Activated naive CD4-positive, alpha-beta T cell treated with anti-CD3 and anti-CD28 coated beads, Interleukin-2, amount 50 U/mL, for 72 hours (primary cell): ENCODE measurements around the gene CCDC24. TPM values are rescaled to one million over a fixed set of nuclear protein-coding genes. Genes with fewer than 3 reads are reported as not detected.
A peak's percentile ranks its signal among the peaks of the same experiment; 100 is the strongest.

Experiments used
- ATAC-seq, 2 donors: fragments of 150-1000 bp; cut with Tn5 transposase; 2 replicates each; pipeline ENCODE4 v1.10.0; 2021; ENCODE audit warnings: mild to moderate bottlenecking in 2 of 2, moderate library complexity in 2 of 2
- DNase-seq, 2 donors: peaks; one replicate each; pipeline ENCODE4 v3.0.0; 2021 to 2022; ENCODE audit warnings: low spot score in 2 of 2
- H3K27ac Mint-ChIP-seq, 2 donors: one replicate each; pipeline ENCODE4 v1.8.0; 2022; ENCODE audit warnings: mild to moderate bottlenecking in 2 of 2, mixed read lengths in 2 of 2
- H3K36me3 Mint-ChIP-seq, 2 donors: one replicate each; pipeline ENCODE4 v1.8.0; 2022; ENCODE audit warnings: mixed read lengths in 2 of 2
- H3K9me3 Mint-ChIP-seq, 2 donors: one replicate each; pipeline ENCODE4 v1.8.0; 2022; ENCODE audit warnings: mixed read lengths in 2 of 2
- total RNA-seq, 2 donors: library from RNA; stranded (reverse); gene quantifications; one replicate each; pipeline ENCODE4 v1.2.3, GENCODE V29; 2022

CCDC24 gene
- total RNA-seq, 2 donors from 2014 or later = 1.4 to 1.8 TPM

DNA sequence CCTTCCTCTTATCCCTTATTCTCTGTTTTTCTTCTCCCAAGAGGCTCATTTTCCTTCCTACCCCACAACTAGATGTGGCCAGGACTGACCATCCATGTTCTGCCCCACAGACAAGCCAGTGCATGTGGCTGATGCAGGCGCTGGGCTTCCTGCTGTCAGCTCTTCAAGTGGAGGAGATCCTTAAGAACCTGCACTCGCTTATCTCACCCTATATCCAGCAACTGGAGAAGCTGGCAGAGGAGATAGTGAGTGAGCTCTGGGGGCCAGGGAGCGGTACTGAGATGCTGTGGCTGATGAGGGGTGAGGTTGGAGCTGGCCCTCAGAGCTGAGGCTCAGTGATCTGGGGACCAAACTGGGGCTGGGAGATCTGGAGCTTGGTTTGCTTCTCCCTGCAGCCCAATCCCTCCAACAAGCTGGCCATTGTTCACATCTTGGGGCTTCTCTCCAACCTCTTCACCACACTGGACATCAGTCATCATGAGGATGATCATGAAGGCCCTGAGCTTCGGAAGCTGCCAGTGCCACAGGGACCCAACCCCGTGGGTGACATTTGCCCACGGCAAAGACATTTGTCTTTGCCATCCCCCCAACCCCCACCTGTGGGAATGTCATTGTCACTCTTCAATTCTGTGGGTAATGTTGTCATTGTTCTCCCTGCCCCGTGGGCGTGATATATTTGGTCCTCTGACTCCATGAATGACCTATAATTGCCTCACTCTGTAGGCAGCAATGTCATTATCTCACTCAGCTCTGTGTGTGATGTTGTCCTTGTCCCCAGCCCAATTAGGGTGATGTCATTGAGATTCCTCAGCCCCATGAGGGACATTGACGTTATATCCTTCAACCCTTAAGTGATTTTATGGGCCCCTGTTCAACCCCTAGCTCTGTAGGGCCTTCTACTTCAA is 32.8 kb upstream of the CCDC24 start:
- H3K27ac Mint-ChIP-seq = no peak overlapping the region
- DNase-seq = no peak
- H3K36me3 Mint-ChIP-seq = peaks cover 0 to 5% of the 10 kb centered on the region in 2 donors
- ATAC-seq = no peak
- H3K9me3 Mint-ChIP-seq = no peaks in the 10 kb centered on the region

GRCh38 chr1:43960798-43961197 is 30.6 kb upstream of the CCDC24 start:
- DNase-seq = no peak
- Mint-ChIP-seq H3K36me3 (peaks cover 0 to 5% of the 10 kb centered on the region in 2 donors), H3K27ac (no peak overlapping the region), H3K9me3 (no peaks in the 10 kb centered on the region)
- no peak for ATAC-seq

DNA sequence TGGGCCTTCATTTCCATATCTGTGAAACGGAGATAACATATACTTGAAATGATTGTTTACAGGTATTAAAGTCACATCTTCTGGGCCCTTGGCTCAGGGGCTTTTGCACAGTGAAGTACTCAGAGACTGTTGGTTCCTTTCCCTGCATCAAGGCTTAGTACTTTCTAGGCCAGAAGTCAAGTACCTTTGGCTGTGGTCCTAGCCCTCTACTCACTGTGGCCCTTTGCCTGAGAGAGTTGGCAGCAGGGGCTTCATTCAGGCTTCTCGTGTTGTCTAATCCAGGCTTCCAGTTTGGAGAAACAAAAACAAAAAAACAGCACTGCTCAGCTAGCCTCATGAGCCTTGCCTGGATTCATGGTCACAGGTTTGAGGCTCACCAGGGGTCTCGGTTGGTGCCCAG is 29.7 kb upstream of the CCDC24 start:
- DNase-seq (no peak), ATAC-seq (no peak)
- no peak overlapping the region for H3K27ac Mint-ChIP-seq
- H3K36me3 Mint-ChIP-seq = peaks cover 0 to 5% of the 10 kb centered on the region in 2 donors
- no peaks in the 10 kb centered on the region for H3K9me3 Mint-ChIP-seq

DNA sequence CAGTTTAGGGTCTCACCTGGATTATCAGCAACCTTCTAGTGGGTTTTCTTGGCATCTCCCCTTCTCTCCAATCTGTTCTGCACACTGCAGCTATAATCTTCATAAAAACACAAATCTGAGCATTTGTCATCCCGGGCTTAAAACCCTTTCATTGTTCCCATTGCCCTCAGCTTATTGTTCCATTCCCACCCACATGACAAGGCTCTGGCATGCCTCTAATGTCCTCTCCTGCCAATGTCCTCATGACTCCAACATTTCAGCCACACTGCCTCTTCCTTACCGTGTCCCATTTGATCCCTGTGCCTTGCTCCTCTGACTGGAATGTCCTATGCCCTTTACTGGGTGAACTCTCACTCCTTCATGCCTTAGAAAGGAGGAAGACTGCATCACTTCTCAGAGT is 29.1 kb upstream of the CCDC24 start:
- Mint-ChIP-seq H3K9me3 (no peaks in the 10 kb centered on the region), H3K27ac (no peak overlapping the region), H3K36me3 (peaks cover 0 to 5% of the 10 kb centered on the region in 2 donors)
- no peak for ATAC-seq
- no peak for DNase-seq

GRCh38 chr1:43963006-43963405 is 28.4 kb upstream of the CCDC24 start:
- ATAC-seq (no peak), DNase-seq (no peak)
- Mint-ChIP-seq H3K36me3 (peaks cover 0 to 5% of the 10 kb centered on the region in 2 donors), H3K27ac (no peak overlapping the region), H3K9me3 (no peaks in the 10 kb centered on the region)

GRCh38 chr1:43963890-43964289 is 27.5 kb upstream of the CCDC24 start:
- H3K27ac Mint-ChIP-seq = no peak overlapping the region
- H3K36me3 Mint-ChIP-seq = peaks cover 0 to 5% of the 10 kb centered on the region in 2 donors
- ATAC-seq (no peak), DNase-seq (no peak)
- H3K9me3 Mint-ChIP-seq = no peaks in the 10 kb centered on the region

DNA sequence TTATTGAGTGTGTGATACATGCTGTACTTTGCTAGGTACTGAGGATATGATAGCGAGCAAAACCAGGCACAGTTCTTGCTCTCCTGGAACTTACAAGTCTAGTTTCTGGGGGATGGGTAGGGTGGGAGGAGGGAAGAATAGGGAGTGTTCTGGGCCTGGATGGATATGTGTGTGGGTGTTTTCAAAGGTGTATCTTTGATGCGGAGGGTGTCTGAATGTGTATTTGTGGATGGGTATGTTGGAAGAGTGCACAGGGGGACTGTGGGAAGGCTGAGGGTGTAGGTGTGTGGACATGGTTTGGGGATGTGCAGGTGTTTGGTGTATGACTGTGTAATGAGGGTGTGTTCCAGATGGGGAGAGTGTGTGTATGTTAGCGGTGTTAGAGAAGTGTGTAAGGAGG is 26.1 kb upstream of the CCDC24 start:
- H3K27ac Mint-ChIP-seq = no peak overlapping the region
- peaks cover 0 to 11% of the 10 kb centered on the region in 2 donors for H3K36me3 Mint-ChIP-seq
- DNase-seq (no peak), ATAC-seq (no peak)
- H3K9me3 Mint-ChIP-seq = no peaks in the 10 kb centered on the region

DNA sequence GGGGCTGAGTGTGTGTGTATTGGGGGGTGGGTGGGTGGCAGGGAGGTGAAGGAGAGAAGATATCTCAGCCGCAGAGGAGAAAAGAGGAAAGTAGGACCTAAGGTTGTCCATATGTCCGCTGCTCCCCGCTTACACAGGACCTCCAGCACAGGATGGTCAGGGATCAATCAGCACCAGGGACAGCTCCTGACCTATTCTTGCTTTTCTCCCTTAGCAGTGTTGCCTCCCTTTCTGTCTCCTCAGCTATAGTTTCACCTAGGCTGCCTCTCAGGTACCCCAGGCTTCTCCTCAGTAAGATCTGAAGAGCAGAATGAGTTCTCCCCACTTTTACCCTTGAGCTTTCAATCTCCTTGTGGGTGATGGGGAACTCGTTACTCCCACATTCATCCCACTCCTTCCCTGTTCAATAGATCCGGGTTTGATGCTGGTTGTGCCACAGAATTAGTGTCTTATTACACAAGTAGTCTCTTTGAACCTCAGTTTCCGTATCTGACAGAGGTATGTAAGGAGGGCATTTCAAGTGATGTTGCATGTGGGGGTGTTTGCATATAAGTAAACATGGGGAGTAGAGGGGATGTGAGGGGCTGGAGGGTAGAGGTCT is 23.0 kb upstream of the CCDC24 start:
- Mint-ChIP-seq H3K9me3 (no peaks in the 10 kb centered on the region), H3K27ac (no peak overlapping the region), H3K36me3 (peaks cover 4 to 11% of the 10 kb centered on the region in 2 donors)
- no peak for DNase-seq
- no peak for ATAC-seq

GRCh38 chr1:43969416-43969745 is 22.0 kb upstream of the CCDC24 start:
- Mint-ChIP-seq H3K36me3 (peaks cover 6 to 16% of the 10 kb centered on the region in 2 donors), H3K27ac (peak overlapping the region in 1 of 2 donors; percentile 88), H3K9me3 (no peaks in the 10 kb centered on the region)
- ATAC-seq (no peak), DNase-seq (no peak)

GRCh38 chr1:43969746-43970466 is 21.5 kb upstream of the CCDC24 start, which contains the start of gene DPH2:
DPH2 (plus strand) TSS chr1:43970010; CDS start chr1:43970176, 166 bp downstream.
- ATAC-seq = peak; percentile 91 to 95
- peak; percentile 88 to 92 for DNase-seq
- H3K9me3 Mint-ChIP-seq = no peaks in the 10 kb centered on the region
- H3K27ac Mint-ChIP-seq = peak within 1 kb of the TSS; percentile 88 to 91
- H3K36me3 Mint-ChIP-seq = peaks cover 6 to 16% of the 10 kb centered on the region in 2 donors

GRCh38 chr1:43970502-43970901 is 20.9 kb upstream of the CCDC24 start:
- peaks cover 6 to 18% of the 10 kb centered on the region in 2 donors for H3K36me3 Mint-ChIP-seq
- no peaks in the 10 kb centered on the region for H3K9me3 Mint-ChIP-seq
- no peak for DNase-seq
- peak overlapping the region; percentile 88 to 91 for H3K27ac Mint-ChIP-seq
- ATAC-seq = no peak

DNA sequence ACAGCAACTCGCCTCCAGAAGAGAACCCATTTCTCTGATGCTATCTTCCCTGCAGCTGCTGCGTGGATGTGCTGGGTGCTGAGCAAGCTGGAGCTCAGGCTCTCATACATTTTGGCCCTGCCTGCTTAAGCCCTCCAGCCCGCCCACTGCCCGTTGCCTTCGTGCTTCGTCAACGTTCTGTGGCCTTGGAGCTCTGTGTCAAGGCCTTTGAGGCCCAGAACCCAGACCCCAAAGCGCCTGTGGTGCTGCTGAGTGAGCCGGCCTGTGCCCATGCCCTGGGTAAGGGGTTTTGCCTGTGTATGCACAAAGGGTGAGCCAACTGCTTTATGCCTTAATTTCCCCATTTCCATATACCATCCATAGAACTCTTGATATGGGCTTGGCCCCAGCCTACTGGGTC is 20.5 kb upstream of the CCDC24 start:
- ATAC-seq = no peak
- Mint-ChIP-seq H3K9me3 (no peaks in the 10 kb centered on the region), H3K36me3 (peaks cover 6 to 22% of the 10 kb centered on the region in 2 donors), H3K27ac (peak overlapping the region; percentile 88 to 91)
- DNase-seq = no peak

GRCh38 chr1:43971336-43971980 is 19.9 kb upstream of the CCDC24 start:
- ATAC-seq = no peak
- DNase-seq = no peak
- no peaks in the 10 kb centered on the region for H3K9me3 Mint-ChIP-seq
- peaks cover 11 to 27% of the 10 kb centered on the region in 2 donors for H3K36me3 Mint-ChIP-seq
- peak overlapping the region in 1 of 2 donors; percentile 88 for H3K27ac Mint-ChIP-seq

DNA sequence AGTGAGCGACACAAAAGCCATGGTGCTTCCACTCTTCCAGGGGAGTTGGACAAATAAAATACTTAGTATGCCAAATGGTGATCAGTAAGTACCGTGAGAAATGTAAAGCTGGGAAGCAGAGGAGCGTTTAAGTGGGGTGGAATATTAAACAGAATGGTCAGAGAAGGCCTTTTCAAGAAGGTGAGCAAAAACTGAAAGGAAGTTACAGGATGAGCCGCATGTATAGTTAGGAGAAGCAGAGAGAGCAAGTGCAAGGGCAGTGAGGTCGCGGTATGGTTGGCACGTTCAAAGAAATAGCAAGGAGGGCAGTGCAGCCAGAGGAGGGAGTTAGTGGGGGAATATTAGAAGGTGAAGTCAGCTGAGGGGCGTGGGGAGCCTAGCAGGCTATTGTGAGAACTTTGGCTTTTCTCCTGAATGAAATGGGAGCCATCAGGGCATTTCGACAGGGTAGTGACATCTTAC is 17.4 kb upstream of the CCDC24 start:
- Mint-ChIP-seq H3K27ac (peak overlapping the region; percentile 91), H3K9me3 (no peaks in the 10 kb centered on the region), H3K36me3 (peaks cover 29 to 45% of the 10 kb centered on the region in 2 donors)
- DNase-seq (no peak), ATAC-seq (no peak)

- Mint-ChIP-seq H3K27ac (peak within 1 kb of the TSS; percentile 91), H3K36me3 (peaks cover 29 to 45% of the 10 kb centered on the region in 2 donors), H3K9me3 (no peaks in the 10 kb centered on the region)
- DNase-seq = peak; percentile 94 to 95
- peak; percentile 78 to 84 for ATAC-seq
These were observed 16.8 kb upstream of the CCDC24 start, which contains the start of gene ATP6V0B for GRCh38 chr1:43974443-43975248. ATP6V0B (plus strand) TSS chr1:43974960; CDS start chr1:43975041, 81 bp downstream.
